Right lobe of liver (tissue), 6 donors: ENCODE measurements around the gene LDB2. TPM values are rescaled to one million over a fixed set of nuclear protein-coding genes. Genes with fewer than 3 reads are reported as not detected.

Experiments
- ATAC-seq, 4 donors: fragments of 200-7000 bp; cut with Tn5 transposase; one replicate each; pipeline ENCODE4 v1.9.1; 2020; ENCODE audit warnings: mild to moderate bottlenecking in 4 of 4, moderate library complexity in 4 of 4
- DNase-seq, 3 donors: peaks; one replicate each; pipeline ENCODE4 v3.0.0-alpha.2; 2020
- H3K27ac ChIP-seq, 3 donors: fragments of 200-600 bp; one replicate each; pipeline ENCODE4 v1.8.0; 2022
- H3K27me3 ChIP-seq, 2 donors: fragments of 200-600 bp; one replicate each; pipeline ENCODE4 v1.8.0; 2022
- H3K36me3 ChIP-seq, 4 donors: fragments of 200-600 bp; sonication (generic) in 1 of 4; one replicate each; pipeline versions ENCODE4 v1.5.1 to v1.8.0; 2017 to 2022; ENCODE audit warnings: control low read depth in 1 of 4
- H3K4me1 ChIP-seq, 4 donors: fragments of 200-600 bp; sonication (generic) in 1 of 4; one replicate each; pipeline versions ENCODE4 v1.5.1 to v1.8.0; 2017 to 2022; ENCODE audit warnings: control low read depth in 1 of 4
- H3K4me3 ChIP-seq, 3 donors: fragments of 200-600 bp; one replicate each; pipeline ENCODE4 v1.8.0; 2022
- H3K9me3 ChIP-seq, 4 donors: fragments of 200-600 bp; sonication (generic) in 1 of 4; one replicate each; pipeline versions ENCODE4 v1.5.1 to v1.8.0; 2017 to 2022; ENCODE audit warnings: control low read depth in 1 of 4
- POLR2A ChIP-seq: fragments of 450-650 bp; IDR thresholded peaks from one replicate; pipeline ENCODE4 v1.6.1; 2017; ENCODE audit warnings: antibody characterized with exemption, mild to moderate bottlenecking
- WGBS: methylation state at CpG from one replicate; pipeline ENCODE4 v1.1.6; 2018; ENCODE audit warnings: low coverage, low lambda C conversion rate; ENCODE audit not compliant: insufficient coverage; ENCODE audit errors: missing lambda C conversion rate; 5-methylcytosine and 5-hydroxymethylcytosine counted together
- intact Hi-C, 2 donors: fragments of 100-400 bp; cut with DNase I; formaldehyde crosslinking; loops; one replicate each; pipeline versions ENCODE4 v1.11.2 to v1.14.1; 2022
- total RNA-seq, 6 experiments: library from RNA; depleted of rRNA in 2 of 6; stranded (reverse); fragments of >200 nt in 2 of 6; fragmentation: NEBNext Ultra II Directional in 3 of 6; extraction: Animal tissue kit (Norgen Biotek cat#: 25700) in 3 of 6; gene quantifications; one replicate each; pipeline versions ENCODE4 v1.1.0 to v1.2.4, GENCODE V29; 2016 to 2023
- TF ChIP-seq, protein P1 (sequence below), 4 donors: fragments of 200-600 bp in 3 of 4; fragments of 450-650 bp in 1 of 4; IDR thresholded peaks; one replicate each; pipeline versions ENCODE4 v1.5.1 to v1.8.0; 2016 to 2022; ENCODE audit warnings: antibody characterized with exemption in 4 of 4, mild to moderate bottlenecking in 2 of 4
- donor health status: DM: no; HTN: yes; CAD: no.
- donor health status: DM: no; HTN: no; CAD: no.
- donor health status: DM: no; HTN: no; CAD: no.
- donor health status: DM: no; HTN: yes; CAD: no.
- donor health status: DM: no; HTN: yes; CAD: no.

Gene LDB2
- total RNA-seq, 6 experiments from 2014 or later: 11.4 to 26.6 (median 17.3) TPM

DNA sequence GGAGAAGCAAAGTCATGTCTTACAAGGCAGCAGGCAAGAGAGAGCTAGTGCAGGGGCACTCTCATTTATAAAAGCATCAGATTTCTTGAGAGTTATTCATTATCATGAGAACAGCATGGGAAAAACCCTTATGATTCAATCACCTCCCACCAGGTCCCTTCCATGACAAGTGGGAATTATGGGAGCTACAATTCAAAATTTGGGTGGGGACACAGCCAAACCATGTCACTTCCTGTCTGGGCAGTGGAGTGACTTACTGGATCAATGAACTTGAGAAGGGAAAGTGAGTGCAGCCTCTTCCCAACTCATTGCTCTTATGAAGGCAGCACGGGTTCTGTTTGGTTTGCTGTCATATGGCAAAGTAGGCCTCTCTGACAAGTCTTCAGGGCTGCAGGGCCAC is 410.4 kb downstream of the LDB2 start:
- H3K4me1 ChIP-seq: no peaks in the 10 kb centered on the region
- intact Hi-C loops: no loop called here
- no peaks in the 10 kb centered on the region for H3K27me3 ChIP-seq
- TF ChIP-seq, protein P1, sequence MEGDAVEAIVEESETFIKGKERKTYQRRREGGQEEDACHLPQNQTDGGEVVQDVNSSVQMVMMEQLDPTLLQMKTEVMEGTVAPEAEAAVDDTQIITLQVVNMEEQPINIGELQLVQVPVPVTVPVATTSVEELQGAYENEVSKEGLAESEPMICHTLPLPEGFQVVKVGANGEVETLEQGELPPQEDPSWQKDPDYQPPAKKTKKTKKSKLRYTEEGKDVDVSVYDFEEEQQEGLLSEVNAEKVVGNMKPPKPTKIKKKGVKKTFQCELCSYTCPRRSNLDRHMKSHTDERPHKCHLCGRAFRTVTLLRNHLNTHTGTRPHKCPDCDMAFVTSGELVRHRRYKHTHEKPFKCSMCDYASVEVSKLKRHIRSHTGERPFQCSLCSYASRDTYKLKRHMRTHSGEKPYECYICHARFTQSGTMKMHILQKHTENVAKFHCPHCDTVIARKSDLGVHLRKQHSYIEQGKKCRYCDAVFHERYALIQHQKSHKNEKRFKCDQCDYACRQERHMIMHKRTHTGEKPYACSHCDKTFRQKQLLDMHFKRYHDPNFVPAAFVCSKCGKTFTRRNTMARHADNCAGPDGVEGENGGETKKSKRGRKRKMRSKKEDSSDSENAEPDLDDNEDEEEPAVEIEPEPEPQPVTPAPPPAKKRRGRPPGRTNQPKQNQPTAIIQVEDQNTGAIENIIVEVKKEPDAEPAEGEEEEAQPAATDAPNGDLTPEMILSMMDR (IDR thresholded peaks at IDR 0.05): no peak
- TF ChIP-seq POLR2A: no peak
- DNase-seq (no peak), ATAC-seq (no peak)
- H3K27ac ChIP-seq: no peak overlapping the region
- 60% methylated on average over 1 of the region's 1 CpG for WGBS
- peaks cover 0 to 5% (median 0%) of the 10 kb centered on the region in 4 donors for H3K9me3 ChIP-seq
- no peaks in the 10 kb centered on the region for H3K36me3 ChIP-seq
- no peak overlapping the region for H3K4me3 ChIP-seq

DNA sequence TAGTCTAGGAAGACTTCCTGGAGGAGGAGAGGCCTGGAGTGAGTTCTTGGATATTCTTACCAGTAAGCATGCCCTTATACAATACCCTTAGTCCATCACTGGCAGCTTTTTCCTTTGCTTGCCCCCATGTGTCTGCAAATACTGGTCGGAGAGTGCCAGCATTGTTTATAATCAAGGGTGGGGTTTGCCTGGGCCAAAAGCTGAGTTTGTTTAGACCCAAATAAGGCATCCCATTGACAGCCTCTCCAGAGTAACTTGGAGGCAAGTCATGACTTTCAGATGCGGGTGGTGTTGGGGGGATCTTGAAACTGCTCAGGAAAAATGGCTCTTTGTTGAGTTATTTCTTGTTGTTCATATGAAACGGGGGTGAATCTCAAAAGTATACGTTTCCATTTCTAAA is 413.7 kb downstream of the LDB2 start:
- TF ChIP-seq, protein P1 (IDR thresholded peaks at IDR 0.05): no peak
- TF ChIP-seq POLR2A: no peak
- intact Hi-C loops: no loop called here
- WGBS: 57% methylated on average over 3 of the region's 4 CpGs

GRCh38 chr4:16483540-16483939 is 414.9 kb downstream of the LDB2 start:
- intact Hi-C loops: no loop called here
- H3K4me3 ChIP-seq: no peak overlapping the region
- H3K27me3 ChIP-seq: no peaks in the 10 kb centered on the region
- TF ChIP-seq, protein P1 (IDR thresholded peaks at IDR 0.05): no peak
- no peak for TF ChIP-seq POLR2A
- 64% methylated on average over 5 of the region's 5 CpGs for WGBS
- H3K27ac ChIP-seq: no peak overlapping the region
- H3K9me3 ChIP-seq: no peaks in the 10 kb centered on the region
- H3K36me3 ChIP-seq: no peaks in the 10 kb centered on the region
- no peaks in the 10 kb centered on the region for H3K4me1 ChIP-seq
- DNase-seq: no peak
- no peak for ATAC-seq

More for the DNA sequence above, 413.7 kb downstream of the LDB2 start:
- Histone ChIP-seq H3K36me3 (no peaks in the 10 kb centered on the region), H3K27ac (no peak overlapping the region), H3K4me3 (no peak overlapping the region), H3K9me3 (no peaks in the 10 kb centered on the region), H3K4me1 (no peaks in the 10 kb centered on the region), H3K27me3 (no peaks in the 10 kb centered on the region)
- ATAC-seq (no peak), DNase-seq (no peak)

GRCh38 chr4:16480011-16480410 is 418.4 kb downstream of the LDB2 start:
- WGBS: 59% methylated on average over 2 of the region's 2 CpGs
- no peaks in the 10 kb centered on the region for H3K36me3 ChIP-seq
- no peak for DNase-seq

More at GRCh38 chr4:16480011-16480410, 418.4 kb downstream of the LDB2 start:
- peaks cover 0 to 5% (median 0%) of the 10 kb centered on the region in 4 donors for H3K9me3 ChIP-seq
- no peak for ATAC-seq
- H3K4me1 ChIP-seq: no peaks in the 10 kb centered on the region
- TF ChIP-seq, protein P1 (IDR thresholded peaks at IDR 0.05): no peak
- no peak for TF ChIP-seq POLR2A
- no peaks in the 10 kb centered on the region for H3K27me3 ChIP-seq
- H3K4me3 ChIP-seq: no peak overlapping the region
- H3K27ac ChIP-seq: no peak overlapping the region
- intact Hi-C loops: no loop called here
